GM19099 (cell line): Measurements from ENCODE around the gene LPIN3.

Experiments used
- POLR2A ChIP-seq: IDR thresholded peaks from 3 replicates; pipeline ENCODE4 v1.6.1; 2011; ENCODE audit warnings: low read depth; ENCODE audit not compliant: insufficient read length; ENCODE audit errors: extremely low read depth

The LPIN3 gene

GRCh38 chr20:41365777-41366545 is 25.3 kb downstream of the LPIN3 start:
- TF ChIP-seq POLR2A: no peak

GRCh38 chr20:41366546-41367392 is 26.1 kb downstream of the LPIN3 start, which contains the start of gene EMILIN3:
TSS of gene EMILIN3 (minus strand) at chr20:41366818. CDS start at chr20:41366634, 184 bp downstream.
- no peak for TF ChIP-seq POLR2A

GRCh38 chr20:41367393-41367695 is 26.7 kb downstream of the LPIN3 start:
- TF ChIP-seq POLR2A: no peak

GRCh38 chr20:41367956-41368355 is 27.3 kb downstream of the LPIN3 start:
- TF ChIP-seq POLR2A: no peak

GRCh38 chr20:41369673-41370072 is 29.1 kb downstream of the LPIN3 start:
- TF ChIP-seq POLR2A: no peak

GRCh38 chr20:41370176-41370575 is 29.6 kb downstream of the LPIN3 start:
- no peak for TF ChIP-seq POLR2A

GRCh38 chr20:41371371-41371770 is 30.8 kb downstream of the LPIN3 start:
- no peak for TF ChIP-seq POLR2A

GRCh38 chr20:41373251-41373783 is 32.7 kb downstream of the LPIN3 start:
- no peak for TF ChIP-seq POLR2A

- no peak for TF ChIP-seq POLR2A
Observed at GRCh38 chr20:41373931-41374920, 33.6 kb downstream of the LPIN3 start.

- no peak for TF ChIP-seq POLR2A
Observed at GRCh38 chr20:41375846-41376245, 35.2 kb downstream of the LPIN3 start.

GRCh38 chr20:41376349-41376748 is 35.7 kb downstream of the LPIN3 start:
- TF ChIP-seq POLR2A: no peak

- TF ChIP-seq POLR2A: no peak
Observed at GRCh38 chr20:41377275-41377674, 36.7 kb downstream of the LPIN3 start.

- TF ChIP-seq POLR2A: no peak
Observed at GRCh38 chr20:41379551-41379950, 38.9 kb downstream of the LPIN3 start.

GRCh38 chr20:41380551-41381193 is 40.1 kb downstream of the LPIN3 start:
- TF ChIP-seq POLR2A: no peak

- no peak for TF ChIP-seq POLR2A
Observed at GRCh38 chr20:41382791-41383305, 42.2 kb downstream of the LPIN3 start.
